Spinal cord (tissue), 10 donors: ENCODE data around the gene ATP5PD. TPM values are rescaled to one million over a fixed set of nuclear protein-coding genes. Genes with fewer than 3 reads are reported as not detected.
"Not testable (repeated sequence)": the region's sequence is repeated elsewhere in the genome, so short reads cannot be mapped to it uniquely, and the experiment has no call there.

Source experiments
- DNase-seq, 6 donors: peaks; one replicate each; pipeline versions ENCODE4 v3.0.0 to v3.0.0-alpha.2; 2013 to 2015; ENCODE audit warnings: low spot score in 6 of 6, low read depth in 4 of 6
- H3K27ac ChIP-seq: one replicate; pipeline ENCODE4 v1.5.1; 2013; ENCODE audit warnings: low read depth, low read length, control low read depth
- H3K27me3 ChIP-seq: one replicate; pipeline ENCODE4 v1.6.1; 2013; ENCODE audit warnings: low read length; ENCODE audit not compliant: control insufficient read depth, insufficient read depth
- H3K36me3 ChIP-seq: one replicate; pipeline ENCODE4 v1.6.1; 2013; ENCODE audit warnings: low read length; ENCODE audit not compliant: control insufficient read depth, insufficient read depth
- H3K4me1 ChIP-seq: one replicate; pipeline ENCODE4 v1.6.1; 2013; ENCODE audit warnings: low read length; ENCODE audit not compliant: control insufficient read depth, insufficient read depth
- H3K4me3 ChIP-seq: one replicate; pipeline ENCODE4 v1.5.1; 2013; ENCODE audit warnings: low read depth, low read length, control low read depth
- H3K9me3 ChIP-seq: one replicate; pipeline ENCODE4 v1.6.1; 2013; ENCODE audit warnings: low read length; ENCODE audit not compliant: control insufficient read depth, insufficient read depth
- WGBS: methylation state at CpG from one replicate; pipeline ENCODE4 v1.1.5; 2013; ENCODE audit warnings: missing lambda C conversion rate; ENCODE audit not compliant: insufficient coverage; 5-methylcytosine and 5-hydroxymethylcytosine counted together
- polyA plus RNA-seq, 2 donors: library from polyadenylated mRNA; unstranded; fragments of 120-200 nt; gene quantifications; one replicate each; pipeline ENCODE4 v1.2.1, GENCODE V29; 2013; ENCODE audit not compliant: insufficient read length in 2 of 2
- total RNA-seq, 2 donors: library from RNA; depleted of rRNA in 1 of 2; stranded (reverse); fragments of 120-200 nt in 1 of 2; fragments of >200 nt in 1 of 2; gene quantifications; one replicate each; pipeline versions ENCODE4 v1.2.3 to v1.2.4, GENCODE V29; 2013 to 2014
- donor health status: healthy.

Gene ATP5PD
- total and polyA plus RNA-seq, 4 donors = 145 to 326 (median 304) TPM

DNA sequence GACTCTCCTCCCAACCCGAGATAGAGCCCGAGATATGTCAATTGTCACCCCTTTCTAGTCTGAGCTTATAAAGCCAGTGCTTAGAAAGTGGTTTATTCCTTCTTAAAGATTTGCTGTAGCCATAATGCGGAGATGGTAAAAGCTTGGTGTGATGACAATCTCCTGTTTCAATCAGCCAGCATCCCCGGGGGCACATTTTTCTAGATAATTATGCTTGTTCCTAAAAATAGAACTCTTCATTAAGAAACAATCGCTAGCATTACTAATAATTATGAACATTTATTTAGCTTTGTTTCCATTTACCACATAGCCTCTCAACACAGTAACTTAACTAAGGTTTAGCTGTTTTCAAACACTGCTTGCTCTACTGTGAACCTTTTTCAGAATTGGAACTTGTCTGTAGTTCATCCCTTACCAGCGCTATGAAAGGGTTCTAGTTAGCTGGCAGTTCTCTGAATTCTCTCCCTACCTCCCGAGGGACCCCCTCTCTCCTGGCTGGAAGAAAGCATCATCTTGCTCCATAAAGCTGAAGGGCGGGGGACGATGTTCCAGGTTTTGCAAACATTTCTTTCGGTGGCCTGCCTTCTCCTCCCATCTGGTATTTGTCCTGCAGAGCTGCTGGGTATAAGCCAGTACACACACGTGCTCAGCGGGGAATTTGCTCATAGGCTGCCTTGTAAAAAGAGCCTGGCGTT, 35.2 kb downstream of the ATP5PD start:
- Histone ChIP-seq H3K36me3 (peaks cover 12% of the 10 kb centered on the region), H3K4me1 (peaks cover 16% of the 10 kb centered on the region), H3K27ac (peak overlapping the region; percentile 97), H3K4me3 (peak overlapping the region; percentile 82), H3K27me3 (no peaks in the 10 kb centered on the region), H3K9me3 (no peaks in the 10 kb centered on the region)
- peak in 4 of 6 donors; percentile 25 to 86 (median 64) for DNase-seq
- WGBS = 10% methylated on average over 8 of the region's 13 CpGs

DNA sequence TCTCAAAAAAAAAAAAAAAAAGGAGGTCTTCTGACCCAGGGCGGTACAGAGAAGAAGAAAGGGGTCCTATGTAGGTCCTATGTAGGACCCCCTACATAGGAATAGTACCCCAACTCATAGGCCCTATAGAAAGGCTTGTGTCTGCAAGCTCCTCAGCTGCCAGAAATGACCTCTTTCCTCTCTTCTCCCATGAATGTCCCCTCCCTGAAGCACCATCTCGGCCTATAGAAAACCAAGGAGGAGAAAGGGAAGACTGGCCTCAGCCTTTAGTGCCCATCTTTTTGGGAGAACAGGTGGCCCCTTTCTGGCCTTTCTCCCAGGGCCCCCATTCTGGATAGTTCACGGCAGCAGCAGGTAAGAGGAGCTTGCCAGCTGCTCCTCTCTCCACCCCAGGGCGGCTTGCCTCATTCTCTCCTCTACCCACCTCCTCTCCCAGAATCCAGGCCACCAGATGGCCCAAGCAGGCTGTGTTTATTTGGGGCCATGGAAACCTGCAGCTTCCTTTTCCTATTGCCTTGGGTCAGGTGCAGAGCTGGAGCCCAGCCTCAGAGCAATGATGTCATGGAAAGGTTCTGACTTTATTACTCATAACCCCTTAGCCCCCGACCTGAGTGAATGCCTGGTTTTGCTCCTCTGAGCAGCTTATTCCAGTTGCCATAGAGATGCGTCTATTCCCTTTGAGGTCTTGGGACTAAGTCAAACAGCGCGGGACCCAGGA, 35.9 kb downstream of the ATP5PD start:
- Histone ChIP-seq H3K36me3 (peaks cover 13% of the 10 kb centered on the region), H3K27me3 (no peaks in the 10 kb centered on the region), H3K27ac (peak overlapping the region; percentile 97), H3K4me3 (peak overlapping the region; percentile 82), H3K9me3 (no peaks in the 10 kb centered on the region), H3K4me1 (peaks cover 16% of the 10 kb centered on the region)
- peak in 2 of 6 donors; percentile 36 to 50 for DNase-seq
- 60% methylated on average over 5 of the region's 8 CpGs for WGBS

DNA sequence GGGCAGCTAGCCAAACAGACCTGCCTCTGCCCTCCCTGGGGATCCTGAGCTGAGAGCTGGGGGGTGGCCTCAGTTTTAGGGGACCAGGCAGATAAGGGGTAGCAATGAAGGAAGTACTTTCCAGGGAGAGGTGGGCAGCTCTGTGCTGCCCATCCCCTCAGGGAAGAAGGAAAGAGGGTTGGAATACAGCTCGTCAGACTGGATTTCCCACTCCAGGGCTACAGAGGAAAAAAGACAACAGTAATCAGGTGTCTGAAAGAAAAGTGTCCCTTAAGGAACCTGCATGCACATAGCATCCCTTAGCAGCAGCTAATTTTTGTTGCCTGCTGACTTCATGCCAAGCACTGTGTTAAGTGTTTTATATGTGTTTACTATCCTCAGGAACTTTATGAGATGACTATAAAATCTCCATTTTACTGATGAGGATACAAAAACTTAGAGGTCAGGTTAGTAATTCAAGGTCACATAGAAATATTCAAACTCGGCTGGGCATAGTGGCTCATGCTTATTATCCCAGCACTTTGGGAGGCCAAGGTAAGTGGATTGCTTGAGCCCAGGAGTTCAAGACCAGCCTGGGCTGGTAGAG, 37.5 kb downstream of the ATP5PD start:
- H3K27ac ChIP-seq = no peak overlapping the region
- DNase-seq = no peak
- 67% methylated on average over 1 of the region's 2 CpGs for WGBS

DNA sequence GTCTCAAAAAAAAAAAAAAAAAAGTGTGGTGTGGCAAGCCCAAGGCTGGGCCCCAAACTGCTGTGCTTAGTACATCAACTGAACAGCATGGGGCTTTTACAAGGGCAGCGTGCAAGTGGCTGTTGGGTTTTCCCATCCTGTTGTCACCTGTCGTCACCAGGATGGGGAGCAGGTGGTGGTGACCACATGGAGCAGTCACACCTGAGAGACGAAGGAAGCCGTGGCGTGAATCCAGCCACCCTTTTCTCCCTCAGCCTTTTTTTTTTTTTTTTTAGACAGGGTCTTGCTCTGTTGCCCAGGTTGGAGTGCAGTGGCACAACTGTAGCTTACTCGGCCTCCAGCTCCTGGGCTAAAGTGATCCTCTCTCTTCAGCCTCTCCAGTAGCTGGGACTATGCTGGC, 38.4 kb downstream of the ATP5PD start:
- H3K4me1 ChIP-seq = peaks cover 13% of the 10 kb centered on the region
- H3K9me3 ChIP-seq = no peaks in the 10 kb centered on the region
- no peaks in the 10 kb centered on the region for H3K27me3 ChIP-seq
- no peak for DNase-seq
- WGBS = 79% methylated on average over 4 of the region's 6 CpGs
- H3K27ac ChIP-seq = no peak overlapping the region
- no peak overlapping the region for H3K4me3 ChIP-seq
- H3K36me3 ChIP-seq = peaks cover 35% of the 10 kb centered on the region

More for the DNA sequence above, 37.5 kb downstream of the ATP5PD start:
- Histone ChIP-seq H3K9me3 (no peaks in the 10 kb centered on the region), H3K4me1 (peaks cover 13% of the 10 kb centered on the region), H3K4me3 (no peak overlapping the region), H3K36me3 (peaks cover 26% of the 10 kb centered on the region), H3K27me3 (no peaks in the 10 kb centered on the region)

DNA sequence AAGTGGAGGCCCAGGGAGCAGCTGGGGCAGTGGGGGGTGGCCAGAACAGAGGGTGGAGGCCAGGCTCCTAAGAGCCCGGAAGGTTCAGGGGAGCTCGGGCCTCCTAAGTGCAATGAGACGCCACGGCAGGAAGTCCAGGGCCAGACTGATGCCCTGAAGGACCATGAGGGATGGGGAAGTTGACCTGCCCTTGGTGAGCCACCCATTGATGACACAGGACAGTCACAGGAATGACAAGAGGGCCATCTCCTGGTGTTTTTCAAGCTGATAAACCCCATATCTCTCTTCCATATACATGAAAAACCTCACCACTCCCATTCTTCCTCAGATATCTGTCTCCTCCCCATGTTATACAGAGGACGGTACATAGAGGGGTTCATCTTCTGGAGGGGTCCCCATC, 40.1 kb downstream of the ATP5PD start:
- H3K36me3 ChIP-seq = peaks cover 52% of the 10 kb centered on the region
- no peak for DNase-seq
- H3K9me3 ChIP-seq = no peaks in the 10 kb centered on the region
- no peak overlapping the region for H3K27ac ChIP-seq
- H3K4me1 ChIP-seq = peaks cover 6% of the 10 kb centered on the region
- no peaks in the 10 kb centered on the region for H3K27me3 ChIP-seq
- H3K4me3 ChIP-seq = no peak overlapping the region
- WGBS = 85% methylated on average over 3 of the region's 5 CpGs

DNA sequence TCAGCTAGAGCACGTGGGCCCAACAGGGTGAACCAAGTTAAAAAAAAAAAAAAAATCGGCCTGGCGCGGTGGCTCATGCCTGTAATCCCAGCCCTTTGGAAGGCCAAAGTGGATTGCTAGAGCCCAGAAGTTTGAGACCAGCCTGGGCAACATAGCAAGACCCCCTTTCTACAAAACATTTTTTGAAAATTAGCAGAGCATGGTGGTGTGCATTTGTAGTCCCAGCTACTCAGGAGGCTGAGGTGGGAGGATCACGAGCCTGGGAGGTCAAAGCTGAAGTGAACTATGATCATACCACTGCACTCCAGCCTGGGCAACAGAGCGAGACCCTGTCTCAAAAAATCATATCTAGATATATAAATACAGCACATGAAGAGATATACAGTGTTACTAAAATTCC, 40.7 kb downstream of the ATP5PD start:
- H3K27me3 ChIP-seq, H3K4me3 ChIP-seq, H3K27ac ChIP-seq, DNase-seq, H3K4me1 ChIP-seq, H3K9me3 ChIP-seq: not testable (repeated sequence)
- peaks cover 58% of the 10 kb centered on the region for H3K36me3 ChIP-seq
- WGBS = 100% methylated on average over 2 of the region's 6 CpGs

DNA sequence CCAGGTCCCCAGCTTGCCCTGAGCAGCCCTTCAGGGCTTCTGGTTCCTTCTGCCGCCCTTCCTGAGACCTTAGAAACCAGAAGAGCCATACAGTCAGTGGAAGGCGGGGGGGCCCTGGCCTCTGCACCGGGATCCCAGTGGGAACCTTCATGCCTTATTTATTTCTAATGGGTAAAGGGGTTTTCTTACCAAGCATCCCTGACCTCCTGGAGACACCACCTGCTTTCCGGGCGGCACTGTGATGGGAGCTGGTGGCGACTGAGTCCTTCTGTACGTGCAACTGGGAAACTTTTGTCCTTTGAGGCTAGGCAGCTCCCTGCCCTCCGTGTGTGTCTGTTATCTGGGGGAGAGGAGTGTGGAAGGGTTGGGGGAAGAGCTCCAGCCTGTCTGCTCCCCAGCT, 41.5 kb downstream of the ATP5PD start:
- H3K27ac ChIP-seq = no peak overlapping the region
- H3K4me1 ChIP-seq = no peaks in the 10 kb centered on the region
- no peaks in the 10 kb centered on the region for H3K9me3 ChIP-seq
- no peak for DNase-seq
- H3K27me3 ChIP-seq = no peaks in the 10 kb centered on the region
- H3K4me3 ChIP-seq = no peak overlapping the region
- WGBS = 93% methylated on average over 3 of the region's 8 CpGs
- peaks cover 63% of the 10 kb centered on the region for H3K36me3 ChIP-seq

DNA sequence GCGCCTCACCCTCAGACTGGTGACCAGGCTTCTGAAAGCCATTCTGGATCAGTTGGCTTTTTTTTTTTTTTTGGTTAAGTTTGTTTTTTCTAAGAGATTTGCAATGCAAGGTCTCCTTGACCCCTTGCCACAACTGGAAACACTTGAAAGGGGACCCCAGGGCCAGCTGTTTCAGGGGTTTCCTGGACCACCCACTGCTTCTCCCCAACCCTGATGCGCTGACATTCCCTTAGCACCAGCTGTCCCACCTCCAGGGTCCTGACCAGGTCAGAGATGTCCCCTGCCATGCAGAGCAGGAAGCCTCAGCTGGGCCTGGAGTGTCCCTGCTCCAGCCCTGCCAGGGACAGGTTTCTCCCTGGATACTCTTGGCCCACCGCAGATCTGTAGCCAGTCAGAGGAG, 42.4 kb downstream of the ATP5PD start:
- H3K27ac ChIP-seq = no peak overlapping the region
- WGBS = 94% methylated on average over 2 of the region's 3 CpGs

DNA sequence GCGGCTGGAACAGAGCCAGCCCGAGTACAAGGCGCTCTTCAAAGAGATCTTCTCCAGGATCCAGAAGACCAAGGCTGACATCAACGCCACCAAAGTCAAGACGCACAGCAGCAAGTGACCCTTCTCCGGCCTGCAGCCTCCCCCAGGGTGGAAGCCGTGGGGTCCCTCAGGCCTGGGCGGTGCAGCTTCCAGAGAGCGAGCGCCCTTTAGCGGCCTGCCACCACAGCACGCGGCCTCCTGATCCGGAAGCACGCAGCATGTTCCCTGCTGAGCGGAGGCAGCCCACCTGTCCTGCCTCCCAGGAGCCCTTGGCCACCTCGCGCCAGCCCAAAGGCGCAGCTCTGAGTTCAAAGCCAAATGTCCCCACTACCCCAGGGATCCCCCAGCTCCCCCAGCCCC, 42.8 kb downstream of the ATP5PD start:
- Histone ChIP-seq H3K27ac (no peak overlapping the region), H3K4me3 (no peak overlapping the region)
- no peak for DNase-seq

More for the DNA sequence above, 42.4 kb downstream of the ATP5PD start:
- no peaks in the 10 kb centered on the region for H3K4me1 ChIP-seq
- peaks cover 71% of the 10 kb centered on the region for H3K36me3 ChIP-seq
- no peaks in the 10 kb centered on the region for H3K9me3 ChIP-seq
- H3K4me3 ChIP-seq = no peak overlapping the region
- no peaks in the 10 kb centered on the region for H3K27me3 ChIP-seq
- no peak for DNase-seq

More for the DNA sequence above, 42.8 kb downstream of the ATP5PD start:
- no peaks in the 10 kb centered on the region for H3K4me1 ChIP-seq
- WGBS = 95% methylated on average over 17 of the region's 19 CpGs
- no peaks in the 10 kb centered on the region for H3K27me3 ChIP-seq
- no peaks in the 10 kb centered on the region for H3K9me3 ChIP-seq
- H3K36me3 ChIP-seq = peaks cover 74% of the 10 kb centered on the region
